NCI-H146 treated with DMSO at 0.1 percent for 48 hours (cell line): ENCODE measurements around the gene CACNG7.

Experiments
- DNase-seq: peaks from one replicate; lab custom pipeline; 2025; ENCODE audit not compliant: unreplicated experiment; lab: John Stamatoyannopoulos, UW

CACNG7 gene

DNA sequence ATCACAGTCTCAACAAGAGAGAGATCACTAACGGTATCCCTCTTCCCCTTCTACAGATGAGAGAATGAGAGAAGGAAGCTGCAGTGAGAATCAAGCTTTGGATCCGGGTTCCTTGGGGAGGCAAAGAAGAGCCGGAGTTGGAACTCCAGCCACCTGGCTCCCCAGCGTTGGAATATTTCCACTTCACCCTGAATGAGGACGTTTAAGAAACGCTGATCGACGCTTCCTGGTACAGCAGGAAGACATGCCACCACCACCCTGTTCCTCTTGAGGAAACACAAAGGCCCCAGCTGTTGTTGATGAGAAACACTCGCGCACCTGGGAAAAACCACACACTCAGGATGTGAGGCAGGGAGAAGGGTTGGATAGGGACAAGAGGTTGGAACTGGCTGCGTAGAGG is 42.4 kb downstream of the CACNG7 start:
- no peak for DNase-seq

- no peak for DNase-seq
Observed at GRCh38 chr19:53951947-53952346, 42.9 kb downstream of the CACNG7 start.

GRCh38 chr19:53953383-53953782 is 44.3 kb downstream of the CACNG7 start:
- no peak for DNase-seq

DNA sequence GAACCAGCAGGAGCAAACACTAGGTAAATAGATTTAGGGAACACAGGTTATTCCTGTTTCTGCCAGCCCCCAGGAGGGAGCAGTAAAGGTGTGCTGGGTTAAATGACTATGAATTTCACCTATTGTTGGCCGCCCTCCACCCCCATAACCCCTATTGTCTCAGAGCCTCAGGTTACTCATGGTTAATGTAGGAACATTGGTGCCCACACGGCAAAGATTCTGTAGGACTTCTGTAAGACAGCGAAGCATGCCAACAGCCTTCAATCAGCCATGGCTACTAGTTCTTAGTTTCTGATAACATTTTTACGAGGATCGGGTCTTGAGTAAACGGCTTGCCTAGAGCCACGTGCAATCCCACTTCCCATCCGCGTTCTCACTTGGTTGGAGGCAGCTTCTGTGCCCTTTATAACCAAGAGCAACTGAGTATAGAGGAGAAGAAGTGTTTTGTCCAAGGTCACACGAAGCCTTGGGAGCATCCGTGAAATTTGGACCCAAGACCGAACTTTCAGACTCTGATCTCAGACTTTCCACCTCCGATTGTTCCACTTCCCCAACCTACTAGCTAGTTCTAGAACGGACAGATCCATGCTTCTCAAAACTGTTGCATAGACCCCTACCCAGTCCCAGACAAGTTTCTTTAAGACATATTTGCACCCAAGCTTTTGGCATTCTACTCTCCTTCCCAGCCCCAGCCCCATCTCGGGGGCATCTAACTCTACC is 48.5 kb downstream of the CACNG7 start:
- no peak for DNase-seq

GRCh38 chr19:53958168-53958571 is 49.1 kb downstream of the CACNG7 start:
- DNase-seq, result no peak

DNA sequence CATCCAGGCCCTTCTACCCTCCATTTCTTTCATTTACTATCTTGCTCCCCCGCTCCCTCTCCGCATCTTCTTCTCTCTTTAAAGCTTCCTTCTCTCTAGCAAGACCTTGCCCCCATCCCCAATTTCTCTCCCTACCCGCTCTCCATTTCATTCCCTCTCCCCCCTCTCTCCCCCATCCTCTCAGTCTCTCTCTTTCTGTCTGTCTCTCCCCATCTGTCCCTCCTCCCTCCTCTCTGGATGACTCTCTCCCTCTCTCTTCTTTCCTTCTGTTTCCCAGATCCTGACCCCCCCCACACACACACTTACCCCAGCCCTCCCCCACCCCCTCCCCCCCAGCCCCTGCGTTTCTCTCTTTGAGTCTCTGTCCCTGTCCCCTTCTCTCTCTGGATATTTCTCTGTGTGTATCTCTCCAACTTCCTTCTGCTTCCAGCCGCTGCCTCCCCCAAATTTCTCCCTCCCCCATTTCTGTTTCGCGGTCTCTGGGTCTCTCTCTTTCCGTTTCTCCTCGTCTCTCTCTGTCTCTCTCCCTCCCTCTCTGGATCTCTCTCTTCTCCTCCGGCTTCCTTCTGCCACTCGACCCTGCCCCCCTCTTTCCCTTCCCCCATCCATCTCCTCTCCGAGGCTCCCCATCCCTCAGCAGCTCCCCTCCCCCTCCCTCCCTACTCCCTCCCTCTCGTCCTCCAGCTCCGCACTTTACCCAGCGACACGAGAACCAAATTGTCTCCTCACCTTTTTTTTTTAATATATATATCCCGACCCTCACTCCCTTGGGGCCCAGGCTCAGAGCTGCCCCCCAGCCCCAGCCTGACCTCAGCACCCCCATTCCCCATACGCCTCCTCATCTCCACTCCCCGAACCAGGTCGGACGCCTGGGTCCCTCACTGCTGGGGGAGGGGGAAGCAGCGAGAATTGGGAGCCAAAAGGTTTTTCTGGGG is 50.0 kb downstream of the CACNG7 start:
- DNase-seq, result no peak

DNA sequence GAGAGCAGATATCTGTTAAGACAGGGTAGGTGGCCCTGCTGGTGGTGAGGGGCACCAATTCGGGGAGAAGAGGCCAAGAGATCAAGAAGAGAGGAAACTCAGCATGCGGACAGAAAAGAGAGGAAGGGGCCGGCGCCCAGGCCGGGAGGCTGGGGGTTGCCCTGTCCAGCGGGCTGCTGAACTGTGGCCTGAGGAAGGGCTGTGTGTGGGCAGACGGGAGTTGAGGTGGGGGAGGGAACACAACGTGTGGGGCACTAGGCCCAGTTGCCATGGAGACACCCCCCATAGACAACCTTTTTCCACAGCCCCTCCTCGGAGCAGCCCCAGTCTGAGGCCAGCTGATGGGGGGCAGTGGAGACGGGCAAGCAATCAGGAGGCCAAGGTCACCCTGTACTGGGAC is 51.1 kb downstream of the CACNG7 start:
- DNase-seq, result no peak

DNA sequence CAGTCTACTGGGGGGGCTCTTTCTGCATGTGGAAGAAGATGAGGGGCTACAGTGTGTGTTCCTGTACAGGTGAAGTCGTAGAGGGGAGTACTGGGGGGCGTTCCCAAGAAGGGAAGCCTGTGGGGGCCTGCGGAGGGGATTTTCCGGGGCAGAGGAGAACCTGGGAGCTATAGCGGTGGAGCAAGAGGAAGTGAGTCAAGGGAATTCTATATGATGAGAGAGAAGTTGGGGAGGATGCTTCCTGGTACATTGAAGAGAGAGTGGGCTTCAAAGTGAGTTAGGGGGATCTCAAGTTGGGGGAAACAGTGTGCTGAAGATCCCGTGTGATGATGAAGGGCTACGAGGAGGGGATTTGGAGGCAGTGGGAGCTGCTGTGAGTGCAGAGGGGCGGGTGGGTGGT is 51.8 kb downstream of the CACNG7 start:
- DNase-seq, result no peak

DNA sequence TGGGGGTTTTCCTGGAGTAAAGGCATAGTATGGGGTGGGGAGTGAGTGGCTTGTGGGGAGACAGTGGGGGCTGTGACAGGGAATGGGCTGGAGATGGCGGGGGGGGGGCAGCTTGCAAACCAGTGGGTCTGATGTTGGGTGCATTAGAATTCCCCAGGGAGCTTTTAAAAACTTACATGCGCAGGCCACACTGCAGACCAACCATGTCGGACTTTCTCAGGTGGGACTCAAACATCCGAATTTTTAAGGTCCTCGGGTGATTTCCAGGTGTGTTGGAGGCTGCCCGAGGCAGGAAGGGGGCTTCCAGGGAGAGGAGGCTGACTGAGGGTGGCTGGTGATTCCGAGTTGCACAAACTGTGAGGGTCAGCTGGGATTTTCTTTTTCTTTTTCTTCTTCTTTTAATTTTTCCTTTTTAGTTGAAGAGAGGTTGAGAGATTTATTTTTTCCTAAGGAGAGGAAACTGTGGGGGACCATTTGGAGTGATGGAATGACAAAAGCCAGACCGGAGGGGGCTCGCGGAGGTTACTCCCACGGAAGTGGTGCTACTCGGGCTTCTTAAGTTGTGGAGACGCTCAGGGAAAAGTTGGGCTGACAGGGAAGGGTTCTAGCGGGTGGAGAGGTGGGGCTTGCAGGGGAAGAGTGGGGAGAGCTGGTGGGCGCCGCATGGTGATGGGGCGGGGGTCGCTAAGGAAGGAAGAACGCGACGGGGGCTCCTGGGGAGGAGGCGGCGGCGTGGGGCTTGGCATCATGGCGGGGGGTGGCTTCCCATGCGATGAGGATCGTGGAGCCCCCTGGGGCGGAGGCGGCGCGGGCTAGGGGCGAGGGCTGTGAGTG is 52.7 kb downstream of the CACNG7 start:
- DNase-seq, result no peak

- no peak for DNase-seq
Observed at GRCh38 chr19:53962887-53963431, 53.9 kb downstream of the CACNG7 start, which contains the start of gene CACNG8. Gene CACNG8 (plus strand): TSS chr19:53962937.

DNA sequence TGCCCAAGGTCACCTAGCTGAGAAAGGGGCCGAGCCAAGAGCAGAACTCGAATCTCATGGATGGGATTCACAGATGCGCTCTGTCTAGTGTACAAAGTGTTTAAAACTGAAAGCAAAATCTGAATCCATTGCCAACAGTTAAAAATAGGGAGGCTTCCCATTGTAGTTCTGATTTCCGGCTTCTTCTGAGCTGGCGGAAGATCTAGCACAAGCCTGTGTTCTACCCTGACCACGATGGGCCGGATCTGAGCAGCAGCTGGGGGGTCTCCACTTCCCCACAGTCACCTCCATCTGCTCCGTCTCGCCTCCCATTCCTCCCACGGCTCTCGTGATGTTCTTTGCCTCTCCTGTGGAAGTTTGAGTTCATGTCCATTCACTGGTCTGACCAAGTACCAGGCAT is 56.0 kb downstream of the CACNG7 start:
- DNase-seq, result no peak

- DNase-seq, result no peak
Observed at GRCh38 chr19:53966931-53967330, 57.9 kb downstream of the CACNG7 start.

- DNase-seq, result no peak
Observed at GRCh38 chr19:53969366-53969765, 60.3 kb downstream of the CACNG7 start.

- no peak for DNase-seq
Observed at GRCh38 chr19:53971673-53972072, 62.6 kb downstream of the CACNG7 start.

DNA sequence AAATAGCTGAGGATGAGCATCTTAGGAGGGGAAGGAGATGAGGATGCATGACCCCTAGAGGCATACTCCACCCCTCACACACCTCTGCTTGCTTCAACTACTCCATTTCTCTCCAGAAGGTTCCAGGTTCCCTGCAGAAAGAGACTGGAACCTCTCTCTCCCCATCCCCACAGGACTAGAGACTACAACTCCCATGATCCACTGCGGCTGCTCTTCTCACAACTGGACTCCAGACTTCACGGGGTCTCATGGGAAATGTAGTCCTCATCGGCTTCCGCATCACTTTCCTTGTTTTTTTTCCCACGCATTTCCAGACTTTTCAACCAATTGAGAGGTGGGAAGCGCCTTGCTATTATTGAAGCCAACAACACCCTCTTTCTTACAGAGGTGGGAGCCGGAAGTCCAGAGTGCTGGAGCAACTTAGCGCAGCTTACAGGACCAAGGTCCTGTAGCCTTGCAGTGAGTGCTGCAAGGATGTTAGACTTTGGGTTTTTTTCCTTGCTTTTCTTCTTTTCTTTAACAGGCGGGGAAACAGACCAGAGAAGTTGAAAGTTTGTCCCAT is 68.4 kb downstream of the CACNG7 start:
- DNase-seq, result no peak

- no peak for DNase-seq
Observed at GRCh38 chr19:53977991-53978731, 69.1 kb downstream of the CACNG7 start.

DNA sequence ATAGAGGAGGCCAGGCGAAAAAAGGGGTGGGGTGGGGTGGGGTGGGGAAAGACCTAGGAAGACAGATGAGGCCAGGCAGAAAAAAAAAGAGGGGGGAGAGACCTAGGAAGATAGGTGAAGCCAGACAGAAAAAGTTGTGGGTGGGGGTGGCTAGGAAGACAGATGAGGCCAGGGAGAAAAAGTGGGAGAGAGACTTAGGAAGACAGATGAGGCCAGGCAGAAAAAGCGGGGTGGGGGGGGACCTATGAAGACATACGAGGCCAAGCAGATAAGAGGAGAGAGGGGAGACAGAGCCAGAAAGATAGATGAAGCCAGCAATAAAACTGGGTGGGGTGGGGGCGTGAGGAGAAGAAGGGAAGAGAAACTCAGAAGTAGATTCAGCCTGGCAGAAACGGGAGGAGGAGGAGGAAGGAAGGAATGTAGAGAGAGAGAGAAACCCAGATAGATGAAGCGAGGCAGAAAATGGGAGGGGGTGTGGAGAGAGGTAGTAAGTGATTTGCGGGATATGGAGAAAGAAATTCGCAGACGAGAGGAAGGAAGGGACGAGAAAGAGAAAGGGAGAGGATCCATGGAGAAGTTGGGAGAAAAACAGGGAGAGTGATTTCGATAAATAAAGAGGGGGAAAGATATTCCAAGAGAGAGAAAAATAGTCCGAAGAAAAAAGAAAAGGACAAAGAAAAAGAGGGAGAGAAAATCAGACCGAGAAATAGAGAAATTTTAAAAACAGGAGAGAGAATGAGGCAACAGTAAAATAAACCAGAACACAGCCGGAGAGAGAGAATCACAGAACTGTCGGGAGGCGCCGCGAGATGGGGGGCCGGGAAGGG is 70.1 kb downstream of the CACNG7 start:
- no peak for DNase-seq

- no peak for DNase-seq
Observed at GRCh38 chr19:53980539-53981375, 71.7 kb downstream of the CACNG7 start.
